HepG2 (cell line): ENCODE results near the gene MICOS13. TPM values are rescaled to one million over a fixed set of nuclear protein-coding genes. Genes with fewer than 3 reads are reported as not detected.
A peak's percentile ranks its signal among the peaks of the same experiment; 100 is the strongest.

ENCODE experiments used
- AKAP8 ChIP-seq: sonication (generic); formaldehyde crosslinking; IDR thresholded peaks from 2 replicates; pipeline ENCODE4 v1.5.1; 2020; ENCODE audit warnings: mild to moderate bottlenecking, missing genetic modification reagents
- CCDC6 ChIP-seq: sonication (generic); formaldehyde crosslinking; IDR thresholded peaks from 2 replicates; pipeline ENCODE4 v1.8.1; 2022; ENCODE audit warnings: mild to moderate bottlenecking, missing genetic modification reagents, moderate library complexity
- FOXA3 ChIP-seq: IDR thresholded peaks from 2 replicates; pipeline ENCODE4 v1.6.1; 2016; ENCODE audit warnings: missing genetic modification reagents, missing compliant biosample characterization
- FOXC1 ChIP-seq: sonication (generic); formaldehyde crosslinking; IDR thresholded peaks from 2 replicates; pipeline ENCODE4 v1.8.0; 2022; ENCODE audit warnings: mild to moderate bottlenecking, missing genetic modification reagents, borderline replicate concordance
- HIVEP1 ChIP-seq: sonication (generic); formaldehyde crosslinking; IDR thresholded peaks from 2 replicates; pipeline ENCODE4 v1.4.0; 2020; ENCODE audit warnings: mild to moderate bottlenecking, missing genetic modification reagents
- KDM5A ChIP-seq: fragments of 200-600 bp; sonication (generic); IDR thresholded peaks from 2 replicates; pipeline ENCODE4 v1.7.0; 2018; ENCODE audit warnings: antibody characterized with exemption, mild to moderate bottlenecking, low read length, borderline replicate concordance
- KLF11 ChIP-seq: IDR thresholded peaks from 2 replicates; pipeline ENCODE4 v1.6.1; 2016; ENCODE audit warnings: missing compliant biosample characterization
- KLF6 ChIP-seq: IDR thresholded peaks from 2 replicates; pipeline ENCODE4 v1.8.0; 2016; ENCODE audit warnings: missing biosample characterization, missing genetic modification reagents
- NCOR1 ChIP-seq: fragments of 200-600 bp; sonication (generic); IDR thresholded peaks from 2 replicates; pipeline ENCODE4 v1.7.0; 2017; ENCODE audit warnings: antibody characterized with exemption, low read length, borderline replicate concordance
- NFE2L1 ChIP-seq: sonication (generic); formaldehyde crosslinking; IDR thresholded peaks from 2 replicates; pipeline ENCODE4 v1.4.0; 2020; ENCODE audit warnings: missing genetic modification reagents, mild to moderate bottlenecking, borderline replicate concordance
- NFIB ChIP-seq: sonication (generic); formaldehyde crosslinking; IDR thresholded peaks from 2 replicates; pipeline ENCODE4 v1.9.0; 2021; ENCODE audit warnings: missing genetic modification reagents, mild to moderate bottlenecking, borderline replicate concordance
- NFYB ChIP-seq: sonication (generic); formaldehyde crosslinking; IDR thresholded peaks from 2 replicates; pipeline ENCODE4 v1.4.0; 2020; ENCODE audit warnings: missing genetic modification reagents
- NR3C1 ChIP-seq: sonication (generic); formaldehyde crosslinking; IDR thresholded peaks from 2 replicates; pipeline ENCODE4 v1.4.0; 2020; ENCODE audit warnings: missing genetic modification reagents
- PRPF4 ChIP-seq: fragments of 200-400 bp; formaldehyde crosslinking; IDR thresholded peaks from 2 replicates; pipeline ENCODE4 v1.6.1; 2016; ENCODE audit warnings: low read length, low read depth; ENCODE audit not compliant: poor library complexity, severe bottlenecking
- RELA ChIP-seq: sonication (generic); formaldehyde crosslinking; IDR thresholded peaks from 2 replicates; pipeline ENCODE4 v1.4.0; 2020; ENCODE audit warnings: missing genetic modification reagents
- RFX3 ChIP-seq: IDR thresholded peaks from 2 replicates; pipeline ENCODE4 v1.6.1; 2016; ENCODE audit warnings: missing biosample characterization, missing genetic modification reagents
- SIN3B ChIP-seq: fragments of 150-350 bp; IDR thresholded peaks from 2 replicates; pipeline ENCODE4 v1.6.1; 2014; ENCODE audit warnings: low read length
- SOX5 ChIP-seq: IDR thresholded peaks from 2 replicates; pipeline ENCODE4 v1.6.1; 2016; ENCODE audit warnings: borderline replicate concordance
- SRY ChIP-seq: sonication (generic); formaldehyde crosslinking; IDR thresholded peaks from 2 replicates; pipeline ENCODE4 v1.8.0; 2022; ENCODE audit warnings: mild to moderate bottlenecking, missing genetic modification reagents
- STAT5B ChIP-seq: sonication (generic); formaldehyde crosslinking; IDR thresholded peaks from 2 replicates; pipeline ENCODE4 v1.4.0; 2020; ENCODE audit warnings: missing genetic modification reagents
- THAP11 ChIP-seq: IDR thresholded peaks from 2 replicates; pipeline ENCODE4 v1.6.1; 2016; ENCODE audit warnings: missing biosample characterization, missing genetic modification reagents
- ZBTB21 ChIP-seq: sonication (generic); formaldehyde crosslinking; IDR thresholded peaks from 2 replicates; pipeline ENCODE4 v1.4.0; 2020; ENCODE audit warnings: missing genetic modification reagents
- ZFP91 ChIP-seq: sonication (generic); formaldehyde crosslinking; IDR thresholded peaks from 2 replicates; pipeline ENCODE4 v1.9.0; 2022; ENCODE audit warnings: missing genetic modification reagents, mild to moderate bottlenecking, borderline replicate concordance
- ZNF75D ChIP-seq: sonication (generic); formaldehyde crosslinking; IDR thresholded peaks from 2 replicates; pipeline ENCODE4 v1.8.1; 2023; ENCODE audit warnings: missing genetic modification reagents, mild to moderate bottlenecking, borderline replicate concordance
- ZNF788 ChIP-seq: sonication (generic); formaldehyde crosslinking; IDR thresholded peaks from 2 replicates; pipeline ENCODE4 v1.5.0; 2020; ENCODE audit warnings: mild to moderate bottlenecking, missing genetic modification reagents, borderline replicate concordance
- ZNF790 ChIP-seq: sonication (generic); formaldehyde crosslinking; IDR thresholded peaks from 2 replicates; pipeline ENCODE4 v1.8.0; 2022; ENCODE audit warnings: missing genetic modification reagents, mild to moderate bottlenecking, borderline replicate concordance
- polyA plus RNA-seq, 8 experiments: library from polyadenylated mRNA; depleted of rRNA in 3 of 8; stranded (reverse) in 7 of 8; unstranded in 1 of 8; fragments of >200 nt; fragmentation: Illumina TruSeq in 4 of 8; extraction: Trizol in 4 of 8; gene quantifications; 2 replicates each; pipeline versions ENCODE4 v1.2.1 to v1.2.3, GENCODE V29; 2011 to 2016; ENCODE audit warnings: low read depth in 4 of 8, missing spikeins in 1 of 8, mixed read lengths in 1 of 8; ENCODE audit not compliant: insufficient read depth in 1 of 8
- total RNA-seq, 5 experiments: library from RNA; depleted of rRNA; stranded (reverse); fragments of >200 nt; fragmentation: Illumina TruSeq; extraction: Trizol; gene quantifications; 2 replicates each; pipeline ENCODE4 v1.2.3, GENCODE V29; 2016; ENCODE audit warnings: low read depth in 1 of 5
- TF ChIP-seq, protein P1 (sequence below): IDR thresholded peaks from 2 replicates; pipeline ENCODE4 v1.6.1; 2016; ENCODE audit warnings: missing genetic modification reagents, missing compliant biosample characterization
- TF ChIP-seq, protein P2 (sequence below): IDR thresholded peaks from 2 replicates; pipeline ENCODE4 v1.6.1; 2016; ENCODE audit warnings: low read depth

MICOS13 gene
- total and polyA plus RNA-seq, 2 of the 13 experiments (the other 11 are each of a cell fraction or from before 2014, with no cell fraction given): 28.8 to 35.4 TPM

DNA sequence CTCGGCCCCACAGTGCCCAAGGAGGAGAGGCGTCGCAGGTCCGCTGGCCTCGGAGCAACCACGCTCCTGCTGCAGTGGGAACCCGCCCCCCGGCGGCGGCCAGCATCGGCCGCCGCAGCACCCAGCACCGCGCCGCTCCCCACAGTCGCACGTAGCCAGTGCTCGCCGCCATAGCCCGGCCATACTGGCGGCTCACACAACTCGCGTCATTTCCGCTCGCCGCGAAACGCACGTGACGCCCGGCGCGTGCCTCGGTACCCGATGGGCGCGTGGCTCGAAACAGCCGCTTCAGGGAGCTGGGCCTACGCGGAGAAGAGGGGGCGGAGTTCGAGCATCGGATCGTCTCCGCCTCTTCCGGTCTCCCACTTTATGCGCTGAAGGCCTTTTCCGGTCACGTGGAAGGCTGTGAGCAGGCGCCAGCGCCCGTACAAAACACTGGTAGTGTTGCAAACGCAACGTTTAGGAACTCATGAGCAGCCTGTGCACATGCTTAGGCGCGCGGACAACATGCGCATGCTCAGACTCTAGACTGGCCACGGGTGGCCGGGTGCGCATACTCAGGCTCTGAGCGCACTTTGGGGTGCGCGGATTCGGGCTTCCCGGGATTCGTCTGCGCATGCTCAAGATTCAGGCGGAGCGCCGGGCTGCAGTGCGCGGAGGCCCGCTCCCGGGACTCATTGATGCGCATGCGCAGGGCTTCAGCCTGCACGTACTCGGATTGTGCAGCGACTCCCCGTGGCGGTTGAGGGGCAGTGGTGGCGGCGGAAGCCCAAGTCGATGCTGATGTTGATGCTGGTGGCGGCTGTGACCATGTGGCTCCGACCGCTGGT is 39.9 kb upstream of the MICOS13 start, which contains the start of the genes CATSPERD and LONP1 (continued):
- TF ChIP-seq STAT5B (CRISPR knock-in tag) (no peak), ZBTB21 (CRISPR knock-in tag) (peak; percentile 50; the same call in 1 of the 2 replicates), CCDC6 (CRISPR knock-in tag) (peak; percentile 98), ZNF790 (CRISPR knock-in tag) (0 out of 2 replicates have a peak, but pooled peaks have one; percentile 31), SIN3B (peak; percentile 93), ZFP91 (CRISPR knock-in tag) (peak; percentile 93), KLF11 (CRISPR knock-in tag) (peak; percentile 81; the same call in 1 of the 2 replicates), AKAP8 (CRISPR knock-in tag) (no peak), NFIB (CRISPR knock-in tag) (no peak), NFE2L1 (CRISPR knock-in tag) (0 out of 2 replicates have a peak, but pooled peaks have one; percentile 79), SOX5 (CRISPR knock-in tag) (peak; percentile 56), ZNF788 (peak; percentile 82; the same call in 1 of the 2 replicates), KDM5A (peak; percentile 95), NFYB (CRISPR knock-in tag) (peak; percentile 36; the same call in 1 of the 2 replicates), FOXA3 (CRISPR knock-in tag) (peak; percentile 75), RFX3 (CRISPR knock-in tag) (no peak), NCOR1 (no peak), FOXC1 (CRISPR knock-in tag) (peak; percentile 86; the same call in 1 of the 2 replicates), SRY (CRISPR knock-in tag) (peak; percentile 88), KLF6 (CRISPR knock-in tag) (peak; percentile 56; the same call in 1 of the 2 replicates), RELA (CRISPR knock-in tag) (0 out of 2 replicates have a peak, but pooled peaks have one; percentile 76), NR3C1 (CRISPR knock-in tag) (no peak), ZNF75D (CRISPR knock-in tag) (peak; percentile 77; the same call in 1 of the 2 replicates), THAP11 (CRISPR knock-in tag) (peak; percentile 96), HIVEP1 (CRISPR knock-in tag) (peak; percentile 27; the same call in 1 of the 2 replicates), PRPF4 (no peak)
- TF ChIP-seq, protein P1, sequence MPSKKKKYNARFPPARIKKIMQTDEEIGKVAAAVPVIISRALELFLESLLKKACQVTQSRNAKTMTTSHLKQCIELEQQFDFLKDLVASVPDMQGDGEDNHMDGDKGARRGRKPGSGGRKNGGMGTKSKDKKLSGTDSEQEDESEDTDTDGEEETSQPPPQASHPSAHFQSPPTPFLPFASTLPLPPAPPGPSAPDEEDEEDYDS (CRISPR knock-in tag): peak; percentile 89
- TF ChIP-seq, protein P2, sequence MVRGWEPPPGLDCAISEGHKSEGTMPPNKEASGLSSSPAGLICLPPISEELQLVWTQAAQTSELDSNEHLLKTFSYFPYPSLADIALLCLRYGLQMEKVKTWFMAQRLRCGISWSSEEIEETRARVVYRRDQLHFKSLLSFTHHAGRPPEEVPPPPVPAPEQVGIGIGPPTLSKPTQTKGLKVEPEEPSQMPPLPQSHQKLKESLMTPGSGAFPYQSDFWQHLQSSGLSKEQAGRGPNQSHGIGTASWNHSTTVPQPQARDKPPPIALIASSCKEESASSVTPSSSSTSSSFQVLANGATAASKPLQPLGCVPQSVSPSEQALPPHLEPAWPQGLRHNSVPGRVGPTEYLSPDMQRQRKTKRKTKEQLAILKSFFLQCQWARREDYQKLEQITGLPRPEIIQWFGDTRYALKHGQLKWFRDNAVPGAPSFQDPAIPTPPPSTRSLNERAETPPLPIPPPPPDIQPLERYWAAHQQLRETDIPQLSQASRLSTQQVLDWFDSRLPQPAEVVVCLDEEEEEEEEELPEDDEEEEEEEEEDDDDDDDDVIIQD (CRISPR knock-in tag): peak; percentile 70; the same call in 1 of the 2 replicates
